Omental fat pad (tissue), 4 donors: ENCODE measurements around the gene NINJ1. TPM values are rescaled to one million over a fixed set of nuclear protein-coding genes. Genes with fewer than 3 reads are reported as not detected.

Source experiments
- ATAC-seq: fragments of 150-250 bp; one replicate; pipeline ENCODE4 v1.9.1; 2016; ENCODE audit warnings: mild to moderate bottlenecking, moderate library complexity; ENCODE audit not compliant: low FRiP score
- DNase-seq: peaks from one replicate; pipeline ENCODE4 v3.0.0-alpha.2; 2019; ENCODE audit warnings: low spot score
- CTCF ChIP-seq, 3 donors: fragments of 450-650 bp; IDR thresholded peaks; one replicate each; pipeline ENCODE4 v1.5.1; 2016 to 2017; ENCODE audit warnings: antibody characterized with exemption in 3 of 3, mild to moderate bottlenecking in 3 of 3, moderate library complexity in 2 of 3
- total RNA-seq, 4 donors: library from RNA; depleted of rRNA; stranded (reverse); fragments of >200 nt; gene quantifications; one replicate each; pipeline ENCODE4 v1.1.0, GENCODE V29; 2016

Gene NINJ1
- total RNA-seq, 4 donors from 2014 or later, result 63.3 to 137 (median 104) TPM

GRCh38 chr9:93169444-93169843 lies 35.4 kb upstream of the NINJ1 start:
- no peak for TF ChIP-seq CTCF (IDR thresholded peaks at IDR 0.05)
- ATAC-seq (no peak), DNase-seq (no peak)

- no peak for TF ChIP-seq CTCF (IDR thresholded peaks at IDR 0.05)
- no peak for ATAC-seq
- DNase-seq, result no peak
Observed at GRCh38 chr9:93168581-93168980, 34.5 kb upstream of the NINJ1 start.

GRCh38 chr9:93167838-93168237 lies 33.8 kb upstream of the NINJ1 start:
- no peak for DNase-seq
- no peak for ATAC-seq
- TF ChIP-seq CTCF (IDR thresholded peaks at IDR 0.05), result no peak

- TF ChIP-seq CTCF (IDR thresholded peaks at IDR 0.05), result no peak
- DNase-seq, result no peak
- ATAC-seq, result no peak
Observed at GRCh38 chr9:93167185-93167584, 33.1 kb upstream of the NINJ1 start.

- ATAC-seq, result no peak
- DNase-seq, result no peak
- TF ChIP-seq CTCF (IDR thresholded peaks at IDR 0.05), result no peak
Observed at GRCh38 chr9:93166699-93167098, 32.6 kb upstream of the NINJ1 start.

- no peak for TF ChIP-seq CTCF (IDR thresholded peaks at IDR 0.05)
- DNase-seq (no peak), ATAC-seq (no peak)
Observed at GRCh38 chr9:93164085-93164484, 30.0 kb upstream of the NINJ1 start.

- no peak for ATAC-seq
- TF ChIP-seq CTCF (IDR thresholded peaks at IDR 0.05), result no peak
- no peak for DNase-seq
Observed at GRCh38 chr9:93161786-93162562, 27.9 kb upstream of the NINJ1 start.
